PC-9 (cell line): Measurements from ENCODE around the gene BTBD17. TPM values are rescaled to one million over a fixed set of nuclear protein-coding genes. Genes with fewer than 3 reads are reported as not detected.

Experiments used
- BruUV-seq: library from RNA; stranded (reverse); fragments of 400-500 nt; replicated peaks from 2 replicates; lab custom pipeline; 2021; lab: Mats Ljungman, UMichigan
- CTCF ChIA-PET: fragments of 300-600 bp; sonication (Branson Sonifier 250); formaldehyde crosslinking; loops from one replicate; lab custom pipeline; 2022; ENCODE audit warnings: antibody characterized with exemption; lab: Charles Lee
- POLR2A ChIA-PET: fragments of 300-600 bp; sonication (Branson Sonifier 250); formaldehyde crosslinking; loops from one replicate; lab custom pipeline; 2022; ENCODE audit warnings: antibody characterized with exemption; ENCODE audit not compliant: unreplicated experiment; lab: Charles Lee
- DNase-seq, 2 experiments: peaks; one replicate each; pipeline versions ENCODE4 v3.0.0 to v3.0.0-alpha.2; 2015 to 2022; ENCODE audit warnings: mixed read lengths in 1 of 2
- H2AFZ ChIP-seq: fragments of 200-600 bp; sonication (generic); 2 replicates; pipeline ENCODE4 v1.8.1; 2017; ENCODE audit warnings: antibody characterized with exemption
- H3F3A ChIP-seq: fragments of 200-600 bp; sonication (generic); 2 replicates; pipeline ENCODE4 v1.8.1; 2017; ENCODE audit warnings: antibody characterized with exemption, mild to moderate bottlenecking, low read depth; ENCODE audit not compliant: insufficient read depth
- H3K27ac ChIP-seq: fragments of 200-600 bp; sonication (generic); 2 replicates; pipeline ENCODE4 v1.6.1; 2016; ENCODE audit warnings: mixed run types
- H3K27me3 ChIP-seq: fragments of 200-600 bp; sonication (generic); 2 replicates; pipeline ENCODE4 v1.6.1; 2016; ENCODE audit warnings: low read depth, mixed run types; ENCODE audit not compliant: insufficient read depth
- H3K36me3 ChIP-seq: fragments of 200-600 bp; sonication (generic); 2 replicates; pipeline ENCODE4 v1.6.1; 2016; ENCODE audit warnings: low read depth, mixed run types
- H3K4me1 ChIP-seq: fragments of 200-600 bp; sonication (generic); replicated peaks from 2 replicates; pipeline ENCODE4 v1.6.1; 2016; ENCODE audit warnings: mixed run types; ENCODE audit not compliant: insufficient read depth
- H3K4me2 ChIP-seq: fragments of 200-600 bp; sonication (generic); 2 replicates; pipeline ENCODE4 v1.6.1; 2017; ENCODE audit warnings: mixed run types
- H3K4me3 ChIP-seq: fragments of 200-600 bp; sonication (generic); 2 replicates; pipeline ENCODE4 v1.6.1; 2016; ENCODE audit warnings: mixed run types
- H3K79me2 ChIP-seq: fragments of 200-600 bp; sonication (generic); 2 replicates; pipeline ENCODE4 v1.6.1; 2017; ENCODE audit warnings: low read depth, mixed run types
- H3K9me2 ChIP-seq: fragments of 200-600 bp; sonication (generic); 2 replicates; pipeline ENCODE4 v1.8.1; 2017; ENCODE audit warnings: mild to moderate bottlenecking; ENCODE audit not compliant: insufficient read depth
- H3K9me3 ChIP-seq: fragments of 200-600 bp; sonication (generic); 2 replicates; pipeline ENCODE4 v1.8.1; 2016; ENCODE audit warnings: low read depth; ENCODE audit not compliant: insufficient read depth
- H4K20me1 ChIP-seq: fragments of 200-600 bp; sonication (generic); 2 replicates; pipeline ENCODE4 v1.8.1; 2017; ENCODE audit not compliant: insufficient read depth
- EZH2 ChIP-seq: fragments of 200-600 bp; sonication (generic); IDR thresholded peaks from 2 replicates; pipeline ENCODE4 v1.8.0; 2017; ENCODE audit warnings: antibody characterized with exemption, low read depth
- intact Hi-C: fragments of 100-400 bp; cut with micrococcal nuclease; formaldehyde crosslinking; loops from one replicate; pipeline ENCODE4 v1.10.0; 2022; ENCODE audit not compliant: unreplicated experiment
- total RNA-seq: library from RNA; stranded (reverse); gene quantifications from 2 replicates; pipeline ENCODE4 v1.2.3, GENCODE V29; 2021
- TF ChIP-seq, protein P1 (sequence below): fragments of 200-600 bp; sonication (generic); conservative IDR thresholded peaks from 2 replicates; pipeline ENCODE4 v1.6.1; 2017; ENCODE audit warnings: mixed run types, antibody characterized with exemption, mild to moderate bottlenecking, moderate library complexity

BTBD17 gene
- total RNA-seq, 1 experiment from 2014 or later = not detected

DNA sequence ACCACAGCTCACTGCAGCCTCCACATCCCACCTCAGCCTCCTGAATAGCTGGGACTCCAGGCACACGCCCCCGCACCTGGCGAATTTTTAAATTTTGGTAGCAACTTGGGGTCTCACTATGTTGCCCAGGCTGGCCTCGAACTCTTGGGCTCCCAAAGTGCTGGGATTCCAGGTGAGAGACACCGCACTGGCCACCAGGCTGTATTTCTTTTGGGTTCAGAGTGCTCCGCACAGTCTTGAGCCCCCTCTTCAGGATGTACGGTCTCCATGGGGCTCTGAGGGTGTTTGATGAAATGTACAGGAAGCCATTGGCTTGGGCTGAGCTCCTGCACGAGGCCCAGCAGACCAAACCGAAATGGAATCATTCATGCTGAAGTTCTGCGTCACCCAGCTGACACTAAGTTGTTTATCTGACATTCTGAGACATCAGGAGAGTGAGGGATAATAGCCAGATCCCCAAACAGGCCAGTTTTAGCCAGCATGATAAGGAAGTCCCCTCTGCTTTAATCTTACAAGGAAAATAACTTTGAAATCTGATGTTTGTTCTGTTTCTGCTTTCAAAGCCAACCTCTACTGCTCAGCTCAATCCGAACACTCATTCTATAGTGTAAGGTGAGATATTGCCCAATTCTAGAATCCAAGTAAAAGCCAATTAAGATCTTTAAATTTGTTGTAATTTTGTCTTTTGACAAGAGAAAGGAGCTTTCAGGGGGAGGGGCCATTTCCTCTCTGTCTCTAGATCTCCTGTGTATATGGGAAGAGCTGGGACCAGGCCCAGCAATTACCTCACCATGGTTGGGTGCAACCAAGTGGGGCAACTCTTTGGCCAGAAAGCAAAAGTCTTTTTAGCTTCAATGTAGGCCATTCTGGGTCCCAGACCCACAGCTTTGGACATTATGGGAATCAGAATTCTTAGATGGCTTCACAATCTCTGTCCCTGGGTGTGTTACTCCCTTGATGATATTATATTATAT lies 29.3 kb upstream of the BTBD17 start:
- no peaks in the 10 kb centered on the region for H3K9me3 ChIP-seq
- POLR2A ChIA-PET = no interaction called here
- H3K4me2 ChIP-seq = no peak overlapping the region
- H3K36me3 ChIP-seq = no peaks in the 10 kb centered on the region
- CTCF ChIA-PET = no interaction called here
- intact Hi-C loops = no loop called here
- no peak overlapping the region for H3K27ac ChIP-seq
- H3K4me1 ChIP-seq = peaks cover 12% of the 10 kb centered on the region
- no peak overlapping the region for H3K4me3 ChIP-seq
- no peak for DNase-seq
- H3K79me2 ChIP-seq = no peaks in the 10 kb centered on the region
- no peaks in the 10 kb centered on the region for H4K20me1 ChIP-seq
- H3F3A ChIP-seq = no peaks in the 10 kb centered on the region
- H3K9me2 ChIP-seq = no peaks in the 10 kb centered on the region
- TF ChIP-seq, protein P1, sequence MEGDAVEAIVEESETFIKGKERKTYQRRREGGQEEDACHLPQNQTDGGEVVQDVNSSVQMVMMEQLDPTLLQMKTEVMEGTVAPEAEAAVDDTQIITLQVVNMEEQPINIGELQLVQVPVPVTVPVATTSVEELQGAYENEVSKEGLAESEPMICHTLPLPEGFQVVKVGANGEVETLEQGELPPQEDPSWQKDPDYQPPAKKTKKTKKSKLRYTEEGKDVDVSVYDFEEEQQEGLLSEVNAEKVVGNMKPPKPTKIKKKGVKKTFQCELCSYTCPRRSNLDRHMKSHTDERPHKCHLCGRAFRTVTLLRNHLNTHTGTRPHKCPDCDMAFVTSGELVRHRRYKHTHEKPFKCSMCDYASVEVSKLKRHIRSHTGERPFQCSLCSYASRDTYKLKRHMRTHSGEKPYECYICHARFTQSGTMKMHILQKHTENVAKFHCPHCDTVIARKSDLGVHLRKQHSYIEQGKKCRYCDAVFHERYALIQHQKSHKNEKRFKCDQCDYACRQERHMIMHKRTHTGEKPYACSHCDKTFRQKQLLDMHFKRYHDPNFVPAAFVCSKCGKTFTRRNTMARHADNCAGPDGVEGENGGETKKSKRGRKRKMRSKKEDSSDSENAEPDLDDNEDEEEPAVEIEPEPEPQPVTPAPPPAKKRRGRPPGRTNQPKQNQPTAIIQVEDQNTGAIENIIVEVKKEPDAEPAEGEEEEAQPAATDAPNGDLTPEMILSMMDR = no peak
- TF ChIP-seq EZH2 = no peak
- H2AFZ ChIP-seq = no peak overlapping the region
- no peaks in the 10 kb centered on the region for H3K27me3 ChIP-seq
- BruUV-seq = no TSS peak

DNA sequence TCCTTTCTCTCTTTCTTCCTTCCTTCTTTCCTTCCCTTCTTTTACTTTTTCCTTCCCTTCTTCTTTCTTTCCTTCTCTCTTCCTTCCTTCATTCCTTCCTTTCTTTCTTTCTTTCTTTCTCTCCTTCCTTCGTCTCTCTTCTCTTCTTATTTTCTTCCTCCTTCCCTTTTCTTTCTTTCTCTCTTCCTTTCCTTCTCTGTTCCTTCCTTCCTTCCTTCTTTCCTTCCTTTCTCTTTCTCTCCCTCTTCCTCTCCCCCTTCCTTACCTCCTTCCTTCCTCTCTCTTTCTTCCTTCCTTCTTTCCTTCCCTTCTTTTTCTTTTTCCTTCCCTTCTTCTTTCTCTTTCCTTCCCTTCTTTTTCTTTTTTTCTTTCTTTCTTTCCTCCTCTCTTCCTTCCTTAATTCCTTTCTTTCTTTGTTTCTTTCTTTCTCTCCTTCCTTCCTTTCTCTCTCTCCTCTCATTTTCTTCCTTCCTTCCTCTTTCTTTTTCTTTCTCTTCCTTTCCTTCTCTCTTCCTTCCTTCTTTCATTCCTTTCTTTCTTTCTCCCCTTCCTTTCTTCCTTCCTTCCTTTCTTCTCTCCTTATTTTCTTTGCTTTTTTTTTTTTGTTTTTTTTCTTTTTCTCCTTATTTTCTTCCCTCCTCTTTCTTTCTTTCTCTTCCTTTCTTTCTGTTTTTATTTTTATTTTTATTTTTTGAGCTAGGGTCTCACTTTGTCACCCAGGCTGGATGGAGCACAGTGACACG lies 28.4 kb upstream of the BTBD17 start:
- CTCF ChIA-PET = no interaction called here
- no peak overlapping the region for H3K27ac ChIP-seq
- DNase-seq = no peak
- no peak overlapping the region for H3K4me3 ChIP-seq
- POLR2A ChIA-PET = no interaction called here
- no peaks in the 10 kb centered on the region for H3K9me3 ChIP-seq
- H3K79me2 ChIP-seq = no peaks in the 10 kb centered on the region
- TF ChIP-seq EZH2 = no peak
- H2AFZ ChIP-seq = no peak overlapping the region
- H3F3A ChIP-seq = no peaks in the 10 kb centered on the region
- intact Hi-C loops = no loop called here
- H4K20me1 ChIP-seq = no peaks in the 10 kb centered on the region
- H3K36me3 ChIP-seq = no peaks in the 10 kb centered on the region
- no peaks in the 10 kb centered on the region for H3K9me2 ChIP-seq
- H3K4me2 ChIP-seq = no peak overlapping the region
- no peaks in the 10 kb centered on the region for H3K27me3 ChIP-seq
- no TSS peak for BruUV-seq
- peaks cover 7% of the 10 kb centered on the region for H3K4me1 ChIP-seq

DNA sequence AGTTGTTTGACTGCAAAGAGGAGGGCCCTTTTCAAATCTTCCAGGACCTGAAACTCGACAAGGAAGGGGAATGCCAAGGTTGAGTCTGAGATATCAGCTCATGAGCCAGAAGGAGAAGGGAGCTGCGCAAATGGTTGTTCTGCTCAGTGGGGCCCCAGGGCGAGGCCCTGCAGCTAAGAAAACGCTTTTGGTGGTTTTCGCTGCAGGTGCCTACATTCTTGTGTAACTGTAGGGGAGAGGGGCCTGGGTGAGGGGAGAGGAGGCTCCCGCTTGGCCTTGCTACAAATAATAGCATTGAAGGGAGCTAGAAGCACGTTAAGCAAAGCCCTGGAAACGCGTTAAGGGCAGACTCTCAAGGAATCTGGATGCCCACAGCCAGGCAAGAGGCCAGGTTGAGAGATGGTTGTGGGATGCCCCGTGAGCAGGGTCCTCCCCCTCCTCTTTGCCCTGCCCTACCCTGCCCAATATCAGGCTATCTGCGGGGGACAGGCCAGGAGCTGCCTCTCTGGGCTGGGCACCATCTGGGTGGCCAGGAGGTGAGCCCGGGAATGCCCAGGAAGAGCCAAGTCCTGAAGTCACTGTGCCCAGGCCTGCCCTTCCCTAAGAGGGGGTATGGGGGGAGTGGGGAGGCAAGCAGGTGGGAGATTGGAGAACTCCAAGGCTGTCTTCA lies 27.6 kb upstream of the BTBD17 start:
- H2AFZ ChIP-seq = no peak overlapping the region
- BruUV-seq = no TSS peak
- H3K4me1 ChIP-seq = no peaks in the 10 kb centered on the region
- no peaks in the 10 kb centered on the region for H3K9me3 ChIP-seq
- H3K27ac ChIP-seq = no peak overlapping the region
- no peaks in the 10 kb centered on the region for H3K36me3 ChIP-seq
- no peaks in the 10 kb centered on the region for H3F3A ChIP-seq
- H3K4me2 ChIP-seq = no peak overlapping the region
- H3K9me2 ChIP-seq = no peaks in the 10 kb centered on the region
- H4K20me1 ChIP-seq = no peaks in the 10 kb centered on the region
- H3K4me3 ChIP-seq = no peak overlapping the region
- TF ChIP-seq EZH2 = no peak
- TF ChIP-seq, protein P1 = no peak
- no peaks in the 10 kb centered on the region for H3K27me3 ChIP-seq
- POLR2A ChIA-PET = no interaction called here
- H3K79me2 ChIP-seq = no peaks in the 10 kb centered on the region
- no peak for DNase-seq
- intact Hi-C loops = no loop called here
- CTCF ChIA-PET = no interaction called here
